Pancreas (tissue), 10 donors: ENCODE data around the gene YAP1. TPM values are rescaled to one million over a fixed set of nuclear protein-coding genes. Genes with fewer than 3 reads are reported as not detected.

Experiments used
- ATAC-seq, 4 donors: fragments of 200-7000 bp; cut with Tn5 transposase; one replicate each; pipeline versions ENCODE4 v1.8.0 to v1.9.1; 2020; ENCODE audit warnings: mild to moderate bottlenecking in 4 of 4, moderate library complexity in 4 of 4
- DNase-seq, 6 donors: peaks; one replicate each; pipeline ENCODE4 v3.0.0-alpha.2; 2020
- FAIRE-seq: peaks from 2 replicates; lab custom pipeline; 2012; peaks lifted over from hg19 to GRCh38; lab: Jason Lieb, UNC
- H3K27ac ChIP-seq, 4 donors: fragments of 200-600 bp; sonication (generic); 1 replicate in 3 of 4; 2 replicates in 1 of 4; pipeline versions ENCODE4 v1.5.0 to v1.8.0; 2020
- H3K27me3 ChIP-seq, 4 donors: fragments of 200-600 bp; one replicate each; pipeline ENCODE4 v1.8.0; 2021
- H3K36me3 ChIP-seq, 3 donors: fragments of 200-600 bp; sonication (generic) in 1 of 3; one replicate each; pipeline versions ENCODE4 v1.5.0 to v1.8.0; 2020 to 2021
- H3K4me1 ChIP-seq, 3 donors: fragments of 200-600 bp; one replicate each; pipeline ENCODE4 v1.8.0; 2021
- H3K4me3 ChIP-seq, 4 donors: fragments of 200-600 bp; sonication (generic) in 2 of 4; one replicate each; pipeline versions ENCODE4 v1.5.0 to v1.8.0; 2020 to 2021
- H3K9me3 ChIP-seq, 4 donors: fragments of 200-600 bp; one replicate each; pipeline ENCODE4 v1.8.0; 2021
- WGBS, 2 donors: extraction: QIAGEN DNeasy Blood & Tissue Kit; methylation state at CpG; one replicate each; pipeline ENCODE4 v1.1.7; 2013; 5-methylcytosine and 5-hydroxymethylcytosine counted together
- intact Hi-C, 3 donors: fragments of 100-400 bp; cut with DNase I; formaldehyde crosslinking; loops; one replicate each; pipeline versions ENCODE4 v1.11.1 to v1.14.2; 2022
- polyA plus RNA-seq, 2 donors: library from polyadenylated mRNA; stranded (reverse); fragments of 200-250 nt; gene quantifications; one replicate each; pipeline ENCODE4 v1.2.3, GENCODE V29; 2013
- total RNA-seq, 6 donors: library from RNA; stranded (reverse); fragmentation: NEBNext Ultra II Directional in 4 of 6; extraction: Animal tissue kit (Norgen Biotek cat#: 25700) in 4 of 6; gene quantifications; one replicate each; pipeline versions ENCODE4 v1.2.1 to v1.2.4, GENCODE V29; 2021 to 2023
- TF ChIP-seq, protein P1 (sequence below), 4 donors: fragments of 200-600 bp; sonication (generic) in 3 of 4; IDR thresholded peaks; one replicate each; pipeline versions ENCODE4 v1.5.0 to v1.8.0; 2021; ENCODE audit warnings: antibody characterized with exemption in 4 of 4
- donor health status: healthy with polysubstance abuse.
- donor health status: DM: no; HTN: no; CAD: no; lungs with moderate emphysema.
- donor health status: DM: no; HTN: no; CAD: no.
- donor health status: control.
- donor health status: control.
- donor health status: Bipolar disorder and iron deficiency.
- donor health status: DM: yes; HTN: yes; CAD: no.
- donor health status: DM: no; HTN: no; CAD: no.
- donor health status: DM: no; HTN: no; CAD: no.
- donor health status: DM: yes; HTN: yes; CAD: no.

The YAP1 gene
- total and polyA plus RNA-seq, 8 donors: 8.7 to 46.5 (median 17.2) TPM

DNA sequence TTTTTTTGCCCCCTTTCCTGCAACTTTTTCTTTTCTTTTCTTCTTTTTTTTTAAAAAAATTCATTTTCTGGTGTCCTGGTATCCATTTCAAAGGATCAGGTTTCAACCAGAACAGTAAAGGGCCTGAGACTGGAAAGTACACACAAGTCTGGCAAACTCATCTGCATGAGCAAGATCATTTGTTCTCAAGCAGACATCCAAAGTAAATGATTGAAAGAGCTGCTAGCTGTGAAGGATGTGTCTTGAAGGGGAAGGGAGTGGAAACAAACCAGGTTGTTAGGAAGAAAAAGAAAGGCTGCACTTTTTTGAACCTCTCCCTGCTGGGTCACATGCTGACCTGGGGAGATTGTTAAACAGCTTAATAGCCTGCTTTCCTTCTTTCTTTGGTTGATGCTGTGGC, 5.3 kb downstream of the YAP1 start:
- DNase-seq: peak in 3 of 6 donors; percentile 13 to 26 (median 20)
- Histone ChIP-seq H3K27ac (peak overlapping the region in 2 of 4 donors; percentile 30 to 54), H3K9me3 (no peaks in the 10 kb centered on the region), H3K27me3 (no peaks in the 10 kb centered on the region), H3K4me3 (no peak overlapping the region), H3K4me1 (peaks cover 19 to 38% (median 22%) of the 10 kb centered on the region in 3 donors), H3K36me3 (no peaks in the 10 kb centered on the region)
- peak; percentile 53 to 68 (median 61) for ATAC-seq
- intact Hi-C loops: no loop called here
- peak; percentile 69 for FAIRE-seq
- TF ChIP-seq, protein P1, sequence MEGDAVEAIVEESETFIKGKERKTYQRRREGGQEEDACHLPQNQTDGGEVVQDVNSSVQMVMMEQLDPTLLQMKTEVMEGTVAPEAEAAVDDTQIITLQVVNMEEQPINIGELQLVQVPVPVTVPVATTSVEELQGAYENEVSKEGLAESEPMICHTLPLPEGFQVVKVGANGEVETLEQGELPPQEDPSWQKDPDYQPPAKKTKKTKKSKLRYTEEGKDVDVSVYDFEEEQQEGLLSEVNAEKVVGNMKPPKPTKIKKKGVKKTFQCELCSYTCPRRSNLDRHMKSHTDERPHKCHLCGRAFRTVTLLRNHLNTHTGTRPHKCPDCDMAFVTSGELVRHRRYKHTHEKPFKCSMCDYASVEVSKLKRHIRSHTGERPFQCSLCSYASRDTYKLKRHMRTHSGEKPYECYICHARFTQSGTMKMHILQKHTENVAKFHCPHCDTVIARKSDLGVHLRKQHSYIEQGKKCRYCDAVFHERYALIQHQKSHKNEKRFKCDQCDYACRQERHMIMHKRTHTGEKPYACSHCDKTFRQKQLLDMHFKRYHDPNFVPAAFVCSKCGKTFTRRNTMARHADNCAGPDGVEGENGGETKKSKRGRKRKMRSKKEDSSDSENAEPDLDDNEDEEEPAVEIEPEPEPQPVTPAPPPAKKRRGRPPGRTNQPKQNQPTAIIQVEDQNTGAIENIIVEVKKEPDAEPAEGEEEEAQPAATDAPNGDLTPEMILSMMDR (IDR thresholded peaks at IDR 0.05): no peak

DNA sequence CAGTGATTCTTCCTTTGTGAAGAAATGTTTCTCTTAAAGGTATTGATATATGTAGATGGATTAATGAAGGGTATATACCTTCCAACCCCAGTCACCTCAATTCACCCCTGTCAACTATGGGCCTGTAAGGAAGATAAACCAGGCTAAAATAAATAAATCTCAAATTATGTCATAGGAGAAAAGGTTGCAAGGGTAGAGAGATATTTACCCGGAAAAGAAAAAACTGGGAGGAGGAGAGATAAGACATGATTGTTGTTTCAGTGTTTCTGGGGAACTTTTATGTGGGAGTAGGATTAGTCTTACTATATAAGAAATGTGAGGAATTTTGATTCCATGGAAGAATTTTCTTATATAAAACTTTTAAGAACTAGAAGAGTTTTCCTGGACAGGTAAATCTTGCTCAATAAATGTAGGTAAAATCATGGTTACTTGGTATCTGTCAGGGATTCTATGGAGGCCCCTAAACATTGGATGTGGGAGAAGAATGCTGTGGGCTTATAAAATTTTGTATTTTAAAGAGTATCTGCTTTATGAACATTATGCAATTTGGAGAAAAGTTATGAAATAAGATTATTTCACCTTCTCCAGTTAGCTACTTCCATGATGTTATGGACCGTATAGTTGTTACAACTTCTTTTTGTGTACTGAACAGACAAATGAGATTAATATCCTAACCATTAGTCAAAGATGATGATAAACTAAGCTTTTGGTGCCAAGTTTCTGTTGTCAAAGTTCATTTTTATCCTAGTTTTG, 6.4 kb downstream of the YAP1 start:
- WGBS, 2 donors: 39 to 44% methylated on average over 2 of the region's 2 CpGs
- DNase-seq (no peak), ATAC-seq (peak in 1 of 4 donors; percentile 14), FAIRE-seq (peak; percentile 43)
- H3K4me3 ChIP-seq: no peak overlapping the region
- intact Hi-C loops: no loop called here
- no peaks in the 10 kb centered on the region for H3K9me3 ChIP-seq
- peaks cover 19 to 38% (median 22%) of the 10 kb centered on the region in 3 donors for H3K4me1 ChIP-seq
- no peaks in the 10 kb centered on the region for H3K27me3 ChIP-seq
- no peaks in the 10 kb centered on the region for H3K36me3 ChIP-seq
- TF ChIP-seq, protein P1 (IDR thresholded peaks at IDR 0.05): no peak
- peak overlapping the region in 2 of 4 donors; percentile 30 to 54 for H3K27ac ChIP-seq

DNA sequence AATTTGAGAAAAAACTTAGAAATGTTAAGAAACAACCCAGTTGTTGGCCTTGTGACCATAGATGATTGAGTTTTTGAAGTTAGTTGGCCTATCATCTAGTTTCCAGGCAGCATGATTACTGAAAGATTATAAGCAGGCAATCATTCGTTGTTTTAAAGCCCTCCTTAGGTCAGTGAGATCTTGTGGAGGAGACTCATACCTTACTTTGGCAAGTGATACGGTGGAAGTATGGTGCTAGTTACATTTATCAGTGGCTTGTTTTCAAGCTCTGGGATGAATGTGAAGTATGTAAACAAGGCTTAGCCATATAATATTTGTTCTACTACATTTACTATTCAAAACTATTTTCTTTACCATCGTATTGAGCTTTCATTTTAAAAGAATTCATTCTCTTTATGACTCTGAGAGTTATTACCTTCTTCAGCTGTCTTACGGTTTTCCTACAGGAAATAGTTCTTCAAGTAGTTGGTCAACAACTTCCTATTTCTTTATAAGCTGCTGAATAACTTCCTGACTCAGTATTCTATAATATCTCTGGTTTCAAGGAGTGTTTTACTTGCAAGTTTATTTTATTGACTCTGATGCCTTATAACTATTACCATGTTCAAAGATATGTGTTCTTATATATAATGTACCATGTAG, 7.3 kb downstream of the YAP1 start:
- DNase-seq (no peak), FAIRE-seq (no peak), ATAC-seq (no peak)
- Histone ChIP-seq H3K9me3 (no peaks in the 10 kb centered on the region), H3K36me3 (no peaks in the 10 kb centered on the region), H3K27ac (no peak overlapping the region), H3K4me1 (peaks cover 19 to 38% (median 22%) of the 10 kb centered on the region in 3 donors), H3K4me3 (no peak overlapping the region), H3K27me3 (no peaks in the 10 kb centered on the region)
- TF ChIP-seq, protein P1 (IDR thresholded peaks at IDR 0.05): no peak
- WGBS, 2 donors: 48 to 55% methylated on average over 4 of the region's 4 CpGs
- intact Hi-C loops: no loop called here

DNA sequence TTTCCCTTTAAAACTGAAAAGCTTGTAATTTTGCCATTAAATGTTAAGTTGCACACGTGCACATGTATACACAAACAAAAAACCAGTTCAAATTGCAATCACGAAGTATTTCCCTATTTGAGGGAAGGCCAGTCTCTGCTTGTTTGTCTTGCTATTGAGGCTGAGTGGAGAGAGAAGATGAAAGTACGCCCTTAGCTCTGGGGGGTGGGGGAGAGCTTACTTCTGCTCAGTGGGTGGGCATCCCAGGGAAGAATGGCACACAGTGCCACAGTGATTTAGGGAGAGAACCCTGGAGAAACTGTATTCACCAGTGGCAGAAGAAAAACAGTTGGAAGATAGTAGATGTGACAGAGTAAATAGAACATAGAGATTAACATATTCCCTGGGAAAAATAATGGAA, 8.7 kb downstream of the YAP1 start:
- no peak for ATAC-seq
- Histone ChIP-seq H3K9me3 (no peaks in the 10 kb centered on the region), H3K4me1 (peaks cover 16 to 30% (median 22%) of the 10 kb centered on the region in 3 donors), H3K27ac (no peak overlapping the region), H3K36me3 (peaks cover 0 to 5% (median 0%) of the 10 kb centered on the region in 3 donors), H3K4me3 (no peak overlapping the region), H3K27me3 (no peaks in the 10 kb centered on the region)
- WGBS, 2 donors: 50 to 58% methylated on average over 3 of the region's 3 CpGs
- TF ChIP-seq, protein P1 (IDR thresholded peaks at IDR 0.05): no peak
- intact Hi-C loops: no loop called here
- DNase-seq: no peak
- no peak for FAIRE-seq
